NCI-H1092 treated with DMSO at 0.1 percent for 48 hours (cell line): ENCODE data around the gene CACNA1G.

Experiments used
- DNase-seq: peaks from one replicate; lab custom pipeline; 2025; lab: John Stamatoyannopoulos, UW

Gene CACNA1G

DNA sequence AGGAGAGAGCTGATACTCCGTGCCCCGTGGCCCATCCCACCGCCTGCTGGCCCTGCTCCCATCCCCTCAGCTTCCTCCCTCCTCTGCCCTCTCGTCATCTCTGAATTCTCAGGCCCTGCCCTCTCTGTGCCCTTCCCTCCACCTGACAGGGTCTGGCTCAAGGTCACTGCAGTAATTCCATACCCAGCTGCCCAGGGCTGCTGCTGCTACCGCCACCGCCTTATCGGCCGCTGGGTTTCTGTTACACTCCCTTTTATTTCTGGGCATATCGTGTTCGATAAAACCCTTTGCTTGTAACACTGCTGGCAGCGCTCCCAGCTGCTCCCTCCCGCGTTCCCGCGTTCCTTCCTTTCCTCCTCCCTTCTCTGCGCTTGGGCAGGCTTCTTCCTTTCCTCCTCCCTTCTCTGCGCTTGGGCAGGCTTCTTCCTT is 26.8 kb upstream of the CACNA1G start:
- peak; percentile 46 for DNase-seq

- DNase-seq: no peak
These were observed 26.1 kb upstream of the CACNA1G start for GRCh38 chr17:50534222-50534978.

GRCh38 chr17:50534979-50535326 is 25.6 kb upstream of the CACNA1G start:
- no peak for DNase-seq

DNA sequence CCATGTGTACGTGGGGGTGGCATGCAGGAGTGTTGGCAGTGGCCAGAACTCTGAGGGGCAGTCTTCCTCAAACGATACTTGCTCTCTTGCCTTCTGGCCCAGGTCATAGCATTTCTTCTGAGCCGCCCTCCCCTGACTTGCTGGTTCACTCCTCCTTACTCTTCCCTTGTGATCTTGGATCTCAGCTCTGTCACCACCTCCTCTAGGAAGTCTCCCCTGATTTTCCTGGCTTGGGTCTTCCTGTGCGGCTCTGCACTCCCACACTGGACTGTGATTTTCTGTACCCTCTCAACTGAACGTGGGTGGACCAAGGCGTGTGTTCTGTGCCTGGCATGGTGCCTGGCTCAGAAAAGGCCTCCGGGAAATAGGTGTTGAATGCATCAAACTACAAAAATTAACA is 25.1 kb upstream of the CACNA1G start:
- no peak for DNase-seq

DNA sequence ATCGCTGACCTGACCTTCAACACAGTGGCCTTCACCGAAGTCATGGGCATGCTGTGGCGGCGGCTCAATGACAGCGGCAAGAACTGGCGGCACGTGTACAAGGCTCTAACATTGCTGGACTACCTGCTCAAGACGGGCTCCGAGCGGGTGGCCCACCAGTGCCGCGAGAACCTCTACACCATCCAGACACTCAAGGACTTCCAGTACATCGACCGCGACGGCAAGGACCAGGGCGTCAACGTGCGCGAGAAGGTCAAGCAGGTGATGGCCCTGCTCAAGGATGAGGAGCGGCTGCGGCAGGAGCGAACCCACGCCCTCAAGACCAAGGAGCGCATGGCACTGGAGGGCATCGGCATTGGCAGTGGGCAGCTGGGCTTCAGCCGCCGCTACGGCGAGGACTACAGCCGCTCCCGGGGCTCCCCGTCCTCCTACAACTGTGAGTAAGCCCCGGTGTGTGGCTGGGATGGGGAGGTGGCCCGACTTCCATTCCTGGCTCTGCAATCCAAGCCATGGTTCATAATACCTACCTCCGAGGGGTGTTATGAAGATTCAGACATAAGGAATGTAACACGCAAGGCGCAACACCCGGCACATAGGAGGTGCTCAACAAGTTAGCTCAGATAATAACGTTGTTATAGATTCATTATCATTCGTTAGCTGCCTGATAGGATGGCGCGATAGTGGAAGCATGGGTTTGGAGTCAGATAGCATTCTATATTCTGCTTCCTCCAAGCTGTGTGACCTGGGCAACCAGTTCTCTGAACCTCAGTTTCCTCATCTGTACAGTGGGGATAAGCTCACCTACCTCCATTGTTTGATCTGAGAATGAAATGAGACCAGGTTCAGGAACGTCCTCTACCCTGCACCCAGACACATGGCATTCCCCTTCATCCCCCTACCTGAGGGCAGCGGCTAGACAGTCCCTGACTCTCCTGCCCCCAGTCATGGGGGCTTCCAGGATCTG is 23.6 kb upstream of the CACNA1G start:
- DNase-seq: no peak

DNA sequence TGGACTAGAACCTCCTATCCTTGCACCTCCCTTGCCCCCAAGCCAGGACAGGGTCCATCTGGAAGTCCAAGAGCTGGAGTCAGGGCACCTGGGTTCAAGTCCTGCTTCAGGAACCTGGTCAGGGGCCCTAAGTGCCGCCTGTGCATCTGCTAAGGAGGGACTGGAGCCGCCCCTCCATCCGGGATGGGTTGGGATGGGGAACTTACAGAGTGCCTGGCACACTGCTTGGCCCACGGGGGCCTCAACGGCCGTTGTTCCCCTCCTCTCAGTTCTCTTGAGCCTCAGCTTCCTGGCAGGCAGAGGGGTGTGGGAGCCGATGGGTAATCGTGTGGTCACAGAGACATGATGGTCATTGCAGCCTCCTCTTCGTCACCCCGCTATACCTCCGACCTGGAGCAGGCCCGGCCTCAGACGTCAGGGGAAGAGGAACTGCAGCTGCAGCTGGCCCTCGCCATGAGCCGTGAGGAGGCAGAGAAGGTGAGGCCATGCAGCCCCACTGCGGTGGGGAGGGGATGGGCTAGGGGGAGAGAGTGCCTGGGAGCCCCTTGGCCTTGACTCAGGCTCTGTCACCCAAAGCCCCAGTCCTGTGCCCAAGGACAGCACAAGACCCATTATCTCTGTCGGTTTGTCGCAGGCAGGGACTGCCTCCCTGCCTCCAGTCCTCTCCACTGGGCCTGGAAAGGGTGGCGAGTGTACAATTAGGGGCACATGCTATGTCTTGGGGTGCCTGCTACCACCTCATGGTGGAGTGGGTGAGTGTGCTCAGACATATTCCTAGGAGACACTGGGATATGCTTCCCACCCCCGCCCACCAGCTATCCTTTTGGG is 22.6 kb upstream of the CACNA1G start:
- no peak for DNase-seq

- DNase-seq: no peak
These were observed 21.7 kb upstream of the CACNA1G start for GRCh38 chr17:50538549-50539410.

GRCh38 chr17:50539762-50540559 is 20.6 kb upstream of the CACNA1G start:
- DNase-seq: no peak

GRCh38 chr17:50540560-50541401 is 19.7 kb upstream of the CACNA1G start:
- DNase-seq: no peak

DNA sequence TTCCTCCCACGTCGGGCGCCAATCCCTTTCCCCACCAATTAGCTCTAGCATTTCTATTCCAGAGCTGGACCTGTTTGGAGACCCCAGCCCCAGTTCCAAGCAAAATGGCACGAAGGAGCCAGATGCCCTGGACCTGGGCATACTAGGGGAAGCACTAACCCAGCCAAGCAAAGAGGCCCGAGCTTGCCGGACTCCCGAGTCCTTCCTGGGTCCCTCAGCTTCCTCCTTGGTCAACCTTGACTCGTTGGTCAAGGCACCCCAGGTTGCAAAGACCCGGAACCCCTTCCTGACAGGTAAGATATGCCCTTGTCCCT is 19.2 kb upstream of the CACNA1G start:
- no peak for DNase-seq

DNA sequence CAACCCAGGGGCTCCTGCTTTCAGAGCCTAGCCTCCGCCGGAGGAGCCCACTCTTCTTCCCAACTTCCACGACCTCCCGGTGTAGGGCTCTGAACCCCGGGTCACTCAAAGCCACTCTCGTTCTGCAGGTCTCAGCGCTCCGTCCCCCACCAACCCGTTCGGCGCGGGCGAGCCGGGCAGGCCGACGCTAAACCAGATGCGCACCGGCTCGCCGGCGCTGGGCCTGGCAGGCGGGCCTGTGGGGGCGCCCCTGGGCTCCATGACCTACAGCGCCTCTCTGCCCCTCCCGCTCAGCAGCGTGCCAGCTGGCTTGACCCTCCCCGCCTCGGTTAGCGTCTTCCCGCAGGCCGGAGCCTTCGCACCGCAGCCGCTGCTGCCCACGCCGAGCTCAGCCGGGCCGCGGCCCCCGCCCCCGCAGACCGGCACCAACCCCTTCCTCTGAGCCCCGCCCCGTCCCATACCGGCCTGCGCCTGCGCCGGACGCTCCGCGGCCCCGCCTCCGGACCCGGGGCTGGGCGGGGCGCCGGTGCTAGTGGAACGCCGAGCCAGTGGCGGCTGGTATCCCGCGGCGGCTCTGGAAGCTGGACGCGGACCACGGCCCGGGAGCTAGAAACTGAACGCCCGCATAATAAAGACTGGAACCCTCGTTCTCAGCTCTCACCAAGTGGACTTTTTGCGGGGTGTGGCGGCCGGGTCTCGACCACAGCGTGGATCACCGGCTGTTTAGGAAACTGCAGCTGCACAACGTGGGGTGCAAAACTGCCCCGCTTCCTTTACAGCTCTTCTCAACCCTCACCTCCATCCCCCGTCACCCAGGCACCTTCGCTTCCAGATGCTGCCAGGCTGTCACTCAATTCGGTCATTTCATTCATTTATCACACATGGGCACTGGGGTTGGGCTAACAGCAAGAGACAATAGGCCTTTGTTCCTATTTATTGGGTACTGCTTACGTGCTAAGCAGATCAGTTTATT is 18.5 kb upstream of the CACNA1G start:
- peak; percentile 61 for DNase-seq

GRCh38 chr17:50542795-50543774 is 17.4 kb upstream of the CACNA1G start:
- DNase-seq: no peak

GRCh38 chr17:50544516-50544915 is 16.0 kb upstream of the CACNA1G start:
- no peak for DNase-seq

GRCh38 chr17:50545311-50545710 is 15.2 kb upstream of the CACNA1G start:
- no peak for DNase-seq

- DNase-seq: no peak
These were observed 13.8 kb upstream of the CACNA1G start for GRCh38 chr17:50546701-50547034.

DNA sequence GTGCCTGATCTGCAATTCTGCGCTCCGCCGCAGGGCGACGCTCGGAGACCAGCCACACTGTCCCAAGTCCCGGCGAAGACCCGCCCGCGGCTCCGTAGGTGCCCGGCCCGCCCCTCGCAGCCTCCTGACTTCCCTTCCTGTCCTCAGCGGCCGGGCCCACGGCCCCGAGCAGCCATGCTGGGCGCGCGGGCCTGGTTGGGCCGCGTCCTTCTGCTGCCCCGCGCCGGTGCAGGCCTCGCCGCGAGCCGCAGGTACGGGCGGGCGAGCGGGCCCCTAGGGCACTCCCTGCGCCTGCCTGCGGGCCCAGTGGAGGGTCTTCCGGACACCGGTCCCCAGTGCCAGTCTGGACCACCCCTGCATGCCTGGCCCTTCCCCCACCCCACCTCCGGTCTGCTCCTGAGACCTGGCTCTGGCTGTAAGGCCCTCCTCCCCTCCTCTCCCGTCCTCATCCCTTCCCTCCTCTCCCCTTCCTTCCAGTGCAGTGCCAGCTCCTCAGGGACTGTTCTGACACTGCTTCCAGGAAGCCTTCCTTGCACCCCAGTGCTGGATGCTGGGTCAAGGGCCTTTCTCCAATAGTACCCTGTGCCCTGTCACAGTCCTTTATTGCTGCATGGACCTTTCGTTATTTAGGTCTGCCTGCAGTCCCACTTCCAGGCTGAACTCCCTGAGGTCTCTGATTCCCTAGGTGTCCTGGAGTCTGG is 13.3 kb upstream of the CACNA1G start, which contains the start of gene SPATA20:
SPATA20 (plus strand) TSS at position 140 of the 701 bp plus-strand sequence; CDS start at position 175, 35 bp downstream.
- DNase-seq: peak; percentile 80

- no peak for DNase-seq
These were observed 12.8 kb upstream of the CACNA1G start for GRCh38 chr17:50547736-50548083.
